Measurements from ENCODE around the gene MMP28. TPM values are rescaled to one million over a fixed set of nuclear protein-coding genes. Genes with fewer than 3 reads are reported as not detected.

MMP28 gene
- total and polyA plus RNA-seq, 10 of the 15 experiments (the other 5 are each of a cell fraction or from before 2014, with no cell fraction given), result not detected

GRCh38 chr17:35729405-35729833 lies 66.0 kb downstream of the MMP28 start (continued):
- TF ChIP-seq SPI1 (IDR thresholded peaks at IDR 0.05; ENCODE audit: borderline replicate concordance, insufficient read depth, low read depth, low read length) (no peak), SMAD5 (IDR thresholded peaks at IDR 0.05; ENCODE audit: low read depth) (no peak), RAD21 (IDR thresholded peaks at IDR 0.05; ENCODE audit: insufficient read depth, low read depth, low read length) (no peak)
- TF ChIP-seq, protein P1, sequence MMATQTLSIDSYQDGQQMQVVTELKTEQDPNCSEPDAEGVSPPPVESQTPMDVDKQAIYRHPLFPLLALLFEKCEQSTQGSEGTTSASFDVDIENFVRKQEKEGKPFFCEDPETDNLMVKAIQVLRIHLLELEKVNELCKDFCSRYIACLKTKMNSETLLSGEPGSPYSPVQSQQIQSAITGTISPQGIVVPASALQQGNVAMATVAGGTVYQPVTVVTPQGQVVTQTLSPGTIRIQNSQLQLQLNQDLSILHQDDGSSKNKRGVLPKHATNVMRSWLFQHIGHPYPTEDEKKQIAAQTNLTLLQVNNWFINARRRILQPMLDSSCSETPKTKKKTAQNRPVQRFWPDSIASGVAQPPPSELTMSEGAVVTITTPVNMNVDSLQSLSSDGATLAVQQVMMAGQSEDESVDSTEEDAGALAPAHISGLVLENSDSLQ (IDR thresholded peaks at IDR 0.05), result no peak

DNA sequence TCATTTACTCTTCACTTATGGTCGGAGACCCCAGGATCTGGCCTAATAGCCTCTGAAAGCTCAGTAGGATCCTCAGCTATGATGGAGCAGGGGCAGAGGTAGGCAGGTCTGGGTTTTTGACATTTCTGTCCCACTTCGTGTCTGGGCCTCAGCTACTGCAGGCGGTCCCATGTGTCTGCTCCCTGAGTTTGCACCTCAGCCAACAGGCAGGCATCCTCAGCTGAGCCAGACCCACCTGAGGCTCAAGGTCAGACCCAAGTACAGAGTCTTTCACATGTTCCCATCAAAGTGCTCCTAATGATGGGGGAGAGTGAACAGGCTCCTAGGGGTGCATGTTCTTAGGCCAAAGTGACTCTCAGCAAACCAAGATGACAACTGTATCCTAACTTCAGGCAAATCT lies 66.9 kb downstream of the MMP28 start:
- H3K4me2 ChIP-seq (ENCODE audit: control insufficient read depth, insufficient read depth), result no peak overlapping the region
- DNase-seq (ENCODE audit: low read depth, low spot score) (no peak), ATAC-seq (no peak), FAIRE-seq (no peak)
- H3K36me3 ChIP-seq (ENCODE audit: control insufficient read depth in 2 of 2, insufficient read depth in 2 of 2, low read length in 1 of 2), result peaks cover 3 to 5% of the 10 kb centered on the region in 2 experiments; a peak in 3 of 4 replicates
- no peak overlapping the region for H2AFZ ChIP-seq (ENCODE audit: control insufficient read depth, low read depth, low read length)
- 100% methylated on average over 3 of the region's 3 CpGs for WGBS (ENCODE audit: insufficient coverage, insufficient replicate concordance, low lambda C conversion rate, missing lambda C conversion rate)
- no peak overlapping the region for H3K27ac ChIP-seq (ENCODE audit: control insufficient read depth, insufficient read depth)
- no peaks in the 10 kb centered on the region for H4K20me1 ChIP-seq (ENCODE audit: control insufficient read depth, insufficient read depth)
- H3K4me1 ChIP-seq (ENCODE audit: control insufficient read depth, insufficient read depth, low read length), result no peaks in the 10 kb centered on the region
- in situ Hi-C loops (cut with MboI), result no loop called here
- ChIA-PET SMC1A (ENCODE audit: uncharacterized antibody, unreplicated experiment) (no interaction called here), CTCF (interaction anchor here (0.7 to 3.1 kb wide), 2 partner anchors 19 to 558 kb away, joined by 3 to 11 read pairs; no protein-coding TSS in a partner anchor), RAD21 (ENCODE audit: unreplicated experiment) (no interaction called here), POLR2A (no interaction called here)
- no peaks in the 10 kb centered on the region for H3K27me3 ChIP-seq (replicated peaks in 1 of 2; ENCODE audit: control insufficient read depth in 2 of 2, insufficient read depth in 2 of 2, low read length in 1 of 2)
- H3K9ac ChIP-seq (ENCODE audit: control insufficient read depth, insufficient read depth, low read length), result no peak overlapping the region
- intact Hi-C loops (cut with micrococcal nuclease; ENCODE audit: unreplicated experiment), result no loop called here
- no peaks in the 10 kb centered on the region for H3K9me3 ChIP-seq (replicated peaks; ENCODE audit: control insufficient read depth, insufficient read depth, low read length)
- no peaks in the 10 kb centered on the region for H3K79me2 ChIP-seq (ENCODE audit: control insufficient read depth, insufficient read depth, low read length)
- BruUV-seq (replicated peaks), result no TSS peak
- H3K4me3 ChIP-seq, result no peak overlapping the region
- TF ChIP-seq BRCA1 (IDR thresholded peaks at IDR 0.05; ENCODE audit: low read depth, low read length) (no peak), IRF4 (IDR thresholded peaks at IDR 0.05; ENCODE audit: low read depth, low read length) (no peak), HDAC6 (IDR thresholded peaks at IDR 0.05; ENCODE audit: unreplicated experiment) (no peak), TAF1 (IDR thresholded peaks at IDR 0.05; ENCODE audit: borderline replicate concordance, low read depth, low read length) (no peak), ZNF622 (IDR thresholded peaks at IDR 0.05) (no peak), CBFB (IDR thresholded peaks at IDR 0.05; ENCODE audit: low read depth) (no peak), SIX5 (IDR thresholded peaks at IDR 0.05; ENCODE audit: low read depth, low read length, severe bottlenecking) (no peak), MYC (IDR thresholded peaks at IDR 0.05; ENCODE audit: insufficient read depth, insufficient read length, insufficient replicate concordance, low read length, severe bottlenecking) (no peak)
- TF ChIP-seq, protein P2, sequence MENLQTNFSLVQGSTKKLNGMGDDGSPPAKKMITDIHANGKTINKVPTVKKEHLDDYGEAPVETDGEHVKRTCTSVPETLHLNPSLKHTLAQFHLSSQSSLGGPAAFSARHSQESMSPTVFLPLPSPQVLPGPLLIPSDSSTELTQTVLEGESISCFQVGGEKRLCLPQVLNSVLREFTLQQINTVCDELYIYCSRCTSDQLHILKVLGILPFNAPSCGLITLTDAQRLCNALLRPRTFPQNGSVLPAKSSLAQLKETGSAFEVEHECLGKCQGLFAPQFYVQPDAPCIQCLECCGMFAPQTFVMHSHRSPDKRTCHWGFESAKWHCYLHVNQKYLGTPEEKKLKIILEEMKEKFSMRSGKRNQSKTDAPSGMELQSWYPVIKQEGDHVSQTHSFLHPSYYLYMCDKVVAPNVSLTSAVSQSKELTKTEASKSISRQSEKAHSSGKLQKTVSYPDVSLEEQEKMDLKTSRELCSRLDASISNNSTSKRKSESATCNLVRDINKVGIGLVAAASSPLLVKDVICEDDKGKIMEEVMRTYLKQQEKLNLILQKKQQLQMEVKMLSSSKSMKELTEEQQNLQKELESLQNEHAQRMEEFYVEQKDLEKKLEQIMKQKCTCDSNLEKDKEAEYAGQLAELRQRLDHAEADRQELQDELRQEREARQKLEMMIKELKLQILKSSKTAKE (IDR thresholded peaks at IDR 0.05; ENCODE audit: low read depth, poor library complexity, severe bottlenecking), result no peak
- TF ChIP-seq, protein P3, sequence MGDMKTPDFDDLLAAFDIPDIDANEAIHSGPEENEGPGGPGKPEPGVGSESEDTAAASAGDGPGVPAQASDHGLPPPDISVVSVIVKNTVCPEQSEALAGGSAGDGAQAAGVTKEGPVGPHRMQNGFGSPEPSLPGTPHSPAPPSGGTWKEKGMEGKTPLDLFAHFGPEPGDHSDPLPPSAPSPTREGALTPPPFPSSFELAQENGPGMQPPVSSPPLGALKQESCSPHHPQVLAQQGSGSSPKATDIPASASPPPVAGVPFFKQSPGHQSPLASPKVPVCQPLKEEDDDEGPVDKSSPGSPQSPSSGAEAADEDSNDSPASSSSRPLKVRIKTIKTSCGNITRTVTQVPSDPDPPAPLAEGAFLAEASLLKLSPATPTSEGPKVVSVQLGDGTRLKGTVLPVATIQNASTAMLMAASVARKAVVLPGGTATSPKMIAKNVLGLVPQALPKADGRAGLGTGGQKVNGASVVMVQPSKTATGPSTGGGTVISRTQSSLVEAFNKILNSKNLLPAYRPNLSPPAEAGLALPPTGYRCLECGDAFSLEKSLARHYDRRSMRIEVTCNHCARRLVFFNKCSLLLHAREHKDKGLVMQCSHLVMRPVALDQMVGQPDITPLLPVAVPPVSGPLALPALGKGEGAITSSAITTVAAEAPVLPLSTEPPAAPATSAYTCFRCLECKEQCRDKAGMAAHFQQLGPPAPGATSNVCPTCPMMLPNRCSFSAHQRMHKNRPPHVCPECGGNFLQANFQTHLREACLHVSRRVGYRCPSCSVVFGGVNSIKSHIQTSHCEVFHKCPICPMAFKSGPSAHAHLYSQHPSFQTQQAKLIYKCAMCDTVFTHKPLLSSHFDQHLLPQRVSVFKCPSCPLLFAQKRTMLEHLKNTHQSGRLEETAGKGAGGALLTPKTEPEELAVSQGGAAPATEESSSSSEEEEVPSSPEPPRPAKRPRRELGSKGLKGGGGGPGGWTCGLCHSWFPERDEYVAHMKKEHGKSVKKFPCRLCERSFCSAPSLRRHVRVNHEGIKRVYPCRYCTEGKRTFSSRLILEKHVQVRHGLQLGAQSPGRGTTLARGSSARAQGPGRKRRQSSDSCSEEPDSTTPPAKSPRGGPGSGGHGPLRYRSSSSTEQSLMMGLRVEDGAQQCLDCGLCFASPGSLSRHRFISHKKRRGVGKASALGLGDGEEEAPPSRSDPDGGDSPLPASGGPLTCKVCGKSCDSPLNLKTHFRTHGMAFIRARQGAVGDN (IDR thresholded peaks at IDR 0.05), result no peak
